Keratinocyte (primary cell): ENCODE data around the gene TMEM50B. TPM values are rescaled to one million over a fixed set of nuclear protein-coding genes. Genes with fewer than 3 reads are reported as not detected.

Source experiments
- DNase-seq: peaks from one replicate; pipeline ENCODE4 v3.0.0-alpha.2; 2011; ENCODE audit warnings: low read depth, missing footprints, low spot score
- FAIRE-seq: peaks from 2 replicates; lab custom pipeline; 2011; peaks lifted over from hg19 to GRCh38; lab: Jason Lieb, UNC
- H2AFZ ChIP-seq: 2 replicates; pipeline ENCODE4 v1.6.0; 2012; ENCODE audit warnings: low read length, control low read depth, inconsistent platforms; ENCODE audit not compliant: control insufficient read depth
- H3K27ac ChIP-seq: 2 replicates; pipeline ENCODE4 v1.5.1; 2011; ENCODE audit warnings: low read length; ENCODE audit not compliant: control insufficient read depth, insufficient read depth
- H3K27me3 ChIP-seq: 3 replicates; pipeline ENCODE4 v1.6.0; 2011; ENCODE audit warnings: low read length; ENCODE audit not compliant: control insufficient read depth, insufficient read depth; ENCODE audit errors: extremely low read depth
- H3K36me3 ChIP-seq, 2 experiments: 2 replicates in 1 of 2; 3 replicates in 1 of 2; pipeline ENCODE4 v1.5.1; 2011; ENCODE audit warnings: low read length in 2 of 2, mild to moderate bottlenecking in 1 of 2; ENCODE audit not compliant: control insufficient read depth in 2 of 2, insufficient read depth in 2 of 2; ENCODE audit errors: extremely low read depth in 1 of 2
- H3K4me1 ChIP-seq: 3 replicates; pipeline ENCODE4 v1.5.1; 2011; ENCODE audit warnings: low read length; ENCODE audit not compliant: control insufficient read depth, insufficient read depth; ENCODE audit errors: extremely low read depth
- H3K4me2 ChIP-seq: 3 replicates; pipeline ENCODE4 v1.6.0; 2011; ENCODE audit warnings: low read depth, low read length; ENCODE audit not compliant: control insufficient read depth, insufficient read depth; ENCODE audit errors: extremely low read depth
- H3K4me3 ChIP-seq, 3 experiments: fragments of 200-600 bp in 1 of 3; sonication (generic) in 1 of 3; 2 replicates in 2 of 3; 3 replicates in 1 of 3; pipeline ENCODE4 v1.5.1; 2011 to 2016; ENCODE audit warnings: low read length in 3 of 3, mild to moderate bottlenecking in 3 of 3, control low read depth in 2 of 3, inconsistent platforms in 1 of 3, low read depth in 1 of 3, mixed read lengths in 1 of 3, mixed run types in 1 of 3, moderate library complexity in 1 of 3; ENCODE audit not compliant: control insufficient read depth in 2 of 3, insufficient read depth in 2 of 3; ENCODE audit errors: extremely low read depth in 1 of 3
- H3K79me2 ChIP-seq: 2 replicates; pipeline ENCODE4 v1.6.0; 2012; ENCODE audit warnings: low read length; ENCODE audit not compliant: control insufficient read depth, insufficient read depth
- H3K9ac ChIP-seq: 3 replicates; pipeline ENCODE4 v1.6.0; 2011; ENCODE audit warnings: low read length; ENCODE audit not compliant: control insufficient read depth, insufficient read depth; ENCODE audit errors: extremely low read depth
- H3K9me1 ChIP-seq: 3 replicates; pipeline ENCODE4 v1.6.0; 2011; ENCODE audit warnings: low read length; ENCODE audit not compliant: control insufficient read depth, insufficient read depth; ENCODE audit errors: extremely low read depth
- H3K9me3 ChIP-seq: 2 replicates; pipeline ENCODE4 v1.5.1; 2012; ENCODE audit warnings: low read depth, low read length; ENCODE audit not compliant: control insufficient read depth
- H4K20me1 ChIP-seq: 3 replicates; pipeline ENCODE4 v1.6.0; 2011; ENCODE audit warnings: low read length; ENCODE audit not compliant: control insufficient read depth, insufficient read depth; ENCODE audit errors: extremely low read depth
- CTCF ChIP-seq, 3 experiments: IDR thresholded peaks in 1 of 3; conservative IDR thresholded peaks in 1 of 3; optimal IDR thresholded peaks in 1 of 3; 2 replicates in 2 of 3; 3 replicates in 1 of 3; pipeline versions ENCODE3 to v1.5.1; 2011; ENCODE audit warnings: low read length in 3 of 3, mild to moderate bottlenecking in 3 of 3, moderate library complexity in 2 of 3, control low read depth in 1 of 3, inconsistent platforms in 1 of 3; ENCODE audit not compliant: insufficient read depth in 2 of 3; ENCODE audit errors: extremely low read depth in 1 of 3
- EZH2 ChIP-seq: IDR thresholded peaks from one replicate; pipeline ENCODE4 v1.6.1; 2012; ENCODE audit warnings: inconsistent platforms, mild to moderate bottlenecking, low read length, moderate library complexity
- dilution Hi-C: fragments of 300-500 bp; cut with MboI; formaldehyde crosslinking; loops from one replicate; pipeline ENCODE4 v1.7.0; 2020; ENCODE audit warnings: low sequenced_read_pairs; ENCODE audit not compliant: extremely low pct_ligation_motif_present
- polyA plus RNA-seq, 5 experiments: library from polyadenylated mRNA; depleted of rRNA in 3 of 5; stranded (reverse) in 3 of 5; stranded (forward) in 1 of 5; unstranded in 1 of 5; fragments of >200 nt; gene quantifications; 1 replicate in 1 of 5; 2 replicates in 3 of 5; 3 replicates in 1 of 5; pipeline versions ENCODE4 v1.2.1 to v1.2.3, GENCODE V29; 2011 to 2012; ENCODE audit warnings: missing spikeins in 2 of 5, low read depth in 1 of 5, low replicate concordance in 1 of 5

The TMEM50B gene
- polyA plus RNA-seq, 1 donor (not counting 4 experiments of a cell fraction or from before 2014, with no cell fraction given) = 39.7 TPM

- no peaks in the 10 kb centered on the region for H3K79me2 ChIP-seq
- H3K27me3 ChIP-seq = peaks cover 3% of the 10 kb centered on the region
- no peak overlapping the region for H3K4me2 ChIP-seq
- no peak overlapping the region for H2AFZ ChIP-seq
- TF ChIP-seq CTCF (optimal IDR thresholded peaks at IDR 0.05 in 1 of 3, IDR thresholded peaks at IDR 0.05 in 1 of 3, conservative IDR thresholded peaks at IDR 0.05 in 1 of 3; ENCODE audit: extremely low read depth in 1 of 3, insufficient read depth in 2 of 3, low read length in 3 of 3) = no peak
- TF ChIP-seq EZH2 = no peak
- DNase-seq = no peak
- H3K4me1 ChIP-seq = peaks cover 4% of the 10 kb centered on the region
- H3K9me3 ChIP-seq = no peaks in the 10 kb centered on the region
- dilution Hi-C loops = no loop called here
- H3K36me3 ChIP-seq = no peaks in the 10 kb centered on the region
- no peak overlapping the region for H3K4me3 ChIP-seq
- H3K9me1 ChIP-seq = no peaks in the 10 kb centered on the region
- FAIRE-seq = no peak
- H3K9ac ChIP-seq = no peak overlapping the region
- H3K27ac ChIP-seq = no peak overlapping the region
- no peaks in the 10 kb centered on the region for H4K20me1 ChIP-seq
These were observed 16.0 kb upstream of the TMEM50B start for GRCh38 chr21:33495743-33496142.

GRCh38 chr21:33493756-33494155, 14.0 kb upstream of the TMEM50B start:
- H3K79me2 ChIP-seq = no peaks in the 10 kb centered on the region
- H3K4me1 ChIP-seq = peaks cover 4% of the 10 kb centered on the region
- H3K27ac ChIP-seq = no peak overlapping the region
- TF ChIP-seq CTCF (optimal IDR thresholded peaks at IDR 0.05 in 1 of 3, IDR thresholded peaks at IDR 0.05 in 1 of 3, conservative IDR thresholded peaks at IDR 0.05 in 1 of 3; ENCODE audit: extremely low read depth in 1 of 3, insufficient read depth in 2 of 3, low read length in 3 of 3) (no peak), EZH2 (no peak)
- no peak overlapping the region for H3K4me2 ChIP-seq
- peaks cover 3% of the 10 kb centered on the region for H3K27me3 ChIP-seq
- H3K9ac ChIP-seq = no peak overlapping the region
- no peak overlapping the region for H3K4me3 ChIP-seq
- H3K36me3 ChIP-seq = no peaks in the 10 kb centered on the region
- dilution Hi-C loops = no loop called here
- no peaks in the 10 kb centered on the region for H3K9me3 ChIP-seq
- no peak for DNase-seq
- no peak overlapping the region for H2AFZ ChIP-seq
- H3K9me1 ChIP-seq = no peaks in the 10 kb centered on the region
- H4K20me1 ChIP-seq = no peaks in the 10 kb centered on the region
- FAIRE-seq = no peak
